SK-N-SH treated with all-trans-retinoic acid at 6 μM for 48 hours (cell line): Measurements from ENCODE around the gene CAPN13.
A peak's percentile ranks its signal among the peaks of the same experiment; 100 is the strongest.

ENCODE experiments used
- POU6F1 ChIP-seq: fragments of 250-450 bp; sonication (Bioruptor Pico); IDR thresholded peaks from 2 replicates; pipeline ENCODE4 v1.8.0; 2021; ENCODE audit warnings: low read depth, mild to moderate bottlenecking, moderate library complexity, borderline replicate concordance
- TCF4 ChIP-seq: fragments of 250-450 bp; sonication (Bioruptor Pico); IDR thresholded peaks from 2 replicates; pipeline ENCODE4 v1.8.0; 2021; ENCODE audit warnings: mild to moderate bottlenecking, moderate library complexity, borderline replicate concordance
- ZFP30 ChIP-seq: fragments of 450-650 bp; formaldehyde crosslinking; IDR thresholded peaks from 2 replicates; pipeline ENCODE4 v1.5.0; 2022; ENCODE audit warnings: mild to moderate bottlenecking, moderate library complexity

- TF ChIP-seq POU6F1 (no peak), TCF4 (CRISPR knock-in tag) (peak; percentile 73; the same call in 1 of the 2 replicates), ZFP30 (CRISPR knock-in tag) (no peak)
Observed at GRCh38 chr2:30758191-30758651, 49.0 kb downstream of the CAPN13 start.
